Measurements from ENCODE around the gene KLHL41. TPM values are rescaled to one million over a fixed set of nuclear protein-coding genes. Genes with fewer than 3 reads are reported as not detected.

KLHL41 gene
- total and polyA plus RNA-seq, 2 of the 13 experiments (the other 11 are each of a cell fraction or from before 2014, with no cell fraction given), result 0.07 to 0.31 TPM

DNA sequence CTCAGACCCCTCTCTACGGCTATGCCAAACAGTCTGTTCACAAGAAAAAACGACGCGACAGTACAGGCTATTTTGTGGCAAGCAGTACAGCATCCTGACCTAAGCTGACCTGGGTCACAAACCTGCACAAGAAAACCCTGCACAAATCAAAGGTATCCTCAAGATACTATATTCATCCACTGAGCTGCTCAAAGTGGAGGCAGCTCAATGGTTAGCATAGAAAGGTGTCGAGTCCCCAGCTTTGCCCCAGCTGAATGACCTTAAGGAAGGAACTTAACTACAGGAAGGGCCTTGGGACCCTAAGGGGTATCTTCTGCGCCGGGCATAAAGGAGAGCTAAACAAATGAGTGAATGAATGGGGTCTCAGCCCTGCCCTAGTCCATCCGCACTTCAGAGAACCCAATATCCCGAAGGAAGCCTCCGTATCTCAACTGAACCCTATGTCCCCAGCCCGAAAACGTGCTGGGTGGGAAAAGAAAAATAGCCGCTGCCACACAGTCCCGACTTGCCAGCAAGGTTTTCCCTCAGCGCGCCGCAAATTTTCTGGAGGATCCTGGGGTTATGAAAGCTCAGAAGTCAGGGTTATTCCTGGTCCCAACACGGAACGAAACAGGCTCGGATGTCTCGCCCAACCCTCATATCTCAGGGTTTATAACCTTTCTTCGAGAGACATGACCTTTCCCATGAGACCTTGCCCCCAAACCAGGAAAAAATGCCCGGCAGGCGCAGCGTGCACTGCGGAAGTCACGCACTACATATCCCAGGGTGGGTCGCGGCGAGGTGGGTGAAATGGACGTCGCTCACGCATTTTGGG is 63.9 kb downstream of the KLHL41 start, which contains the start of gene FASTKD1 (continued):
- TF ChIP-seq CREM (IDR thresholded peaks at IDR 0.05) (peak; percentile 100), CREM (CRISPR knock-in tag; IDR thresholded peaks at IDR 0.05) (no peak), ZBTB21 (CRISPR knock-in tag; IDR thresholded peaks at IDR 0.05) (peak; percentile 59; the same call in 1 of the 2 replicates), FOXJ3 (CRISPR knock-in tag; IDR thresholded peaks at IDR 0.05; ENCODE audit: borderline replicate concordance) (peak; percentile 83), SOX6 (IDR thresholded peaks at IDR 0.05) (no peak), SOX6 (CRISPR knock-in tag; IDR thresholded peaks at IDR 0.05) (peak; percentile 85), RFXANK (CRISPR knock-in tag; IDR thresholded peaks at IDR 0.05) (peak; percentile 83; the same call in 1 of the 2 replicates), ZNF318 (CRISPR knock-in tag; IDR thresholded peaks at IDR 0.05) (no peak; the same call in 1 of the 2 replicates), ZNF781 (CRISPR knock-in tag; IDR thresholded peaks at IDR 0.05; ENCODE audit: borderline replicate concordance, not compliant biosample characterization) (no peak), HIVEP1 (CRISPR knock-in tag; IDR thresholded peaks at IDR 0.05) (peak; percentile 53; the same call in 1 of the 2 replicates), HOXA5 (CRISPR knock-in tag; IDR thresholded peaks at IDR 0.05) (peak; percentile 88; the same call in 1 of the 2 replicates), ZMYM3 (CRISPR knock-in tag; IDR thresholded peaks at IDR 0.05) (peak; percentile 83)
- TF ChIP-seq, protein P1, sequence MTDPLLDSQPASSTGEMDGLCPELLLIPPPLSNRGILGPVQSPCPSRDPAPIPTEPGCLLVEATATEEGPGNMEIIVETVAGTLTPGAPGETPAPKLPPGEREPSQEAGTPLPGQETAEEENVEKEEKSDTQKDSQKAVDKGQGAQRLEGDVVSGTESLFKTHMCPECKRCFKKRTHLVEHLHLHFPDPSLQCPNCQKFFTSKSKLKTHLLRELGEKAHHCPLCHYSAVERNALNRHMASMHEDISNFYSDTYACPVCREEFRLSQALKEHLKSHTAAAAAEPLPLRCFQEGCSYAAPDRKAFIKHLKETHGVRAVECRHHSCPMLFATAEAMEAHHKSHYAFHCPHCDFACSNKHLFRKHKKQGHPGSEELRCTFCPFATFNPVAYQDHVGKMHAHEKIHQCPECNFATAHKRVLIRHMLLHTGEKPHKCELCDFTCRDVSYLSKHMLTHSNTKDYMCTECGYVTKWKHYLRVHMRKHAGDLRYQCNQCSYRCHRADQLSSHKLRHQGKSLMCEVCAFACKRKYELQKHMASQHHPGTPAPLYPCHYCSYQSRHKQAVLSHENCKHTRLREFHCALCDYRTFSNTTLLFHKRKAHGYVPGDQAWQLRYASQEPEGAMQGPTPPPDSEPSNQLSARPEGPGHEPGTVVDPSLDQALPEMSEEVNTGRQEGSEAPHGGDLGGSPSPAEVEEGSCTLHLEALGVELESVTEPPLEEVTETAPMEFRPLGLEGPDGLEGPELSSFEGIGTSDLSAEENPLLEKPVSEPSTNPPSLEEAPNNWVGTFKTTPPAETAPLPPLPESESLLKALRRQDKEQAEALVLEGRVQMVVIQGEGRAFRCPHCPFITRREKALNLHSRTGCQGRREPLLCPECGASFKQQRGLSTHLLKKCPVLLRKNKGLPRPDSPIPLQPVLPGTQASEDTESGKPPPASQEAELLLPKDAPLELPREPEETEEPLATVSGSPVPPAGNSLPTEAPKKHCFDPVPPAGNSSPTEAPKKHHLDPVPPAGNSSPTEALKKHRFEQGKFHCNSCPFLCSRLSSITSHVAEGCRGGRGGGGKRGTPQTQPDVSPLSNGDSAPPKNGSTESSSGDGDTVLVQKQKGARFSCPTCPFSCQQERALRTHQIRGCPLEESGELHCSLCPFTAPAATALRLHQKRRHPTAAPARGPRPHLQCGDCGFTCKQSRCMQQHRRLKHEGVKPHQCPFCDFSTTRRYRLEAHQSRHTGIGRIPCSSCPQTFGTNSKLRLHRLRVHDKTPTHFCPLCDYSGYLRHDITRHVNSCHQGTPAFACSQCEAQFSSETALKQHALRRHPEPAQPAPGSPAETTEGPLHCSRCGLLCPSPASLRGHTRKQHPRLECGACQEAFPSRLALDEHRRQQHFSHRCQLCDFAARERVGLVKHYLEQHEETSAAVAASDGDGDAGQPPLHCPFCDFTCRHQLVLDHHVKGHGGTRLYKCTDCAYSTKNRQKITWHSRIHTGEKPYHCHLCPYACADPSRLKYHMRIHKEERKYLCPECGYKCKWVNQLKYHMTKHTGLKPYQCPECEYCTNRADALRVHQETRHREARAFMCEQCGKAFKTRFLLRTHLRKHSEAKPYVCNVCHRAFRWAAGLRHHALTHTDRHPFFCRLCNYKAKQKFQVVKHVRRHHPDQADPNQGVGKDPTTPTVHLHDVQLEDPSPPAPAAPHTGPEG (CRISPR knock-in tag; IDR thresholded peaks at IDR 0.05), result peak; percentile 76; the same call in 1 of the 2 replicates

All from HepG2 (cell line).